ENCODE data around the gene POLR3B. TPM values are rescaled to one million over a fixed set of nuclear protein-coding genes. Genes with fewer than 3 reads are reported as not detected.

Gene POLR3B
- total RNA-seq, 1 experiment from 2014 or later = 10.7 TPM

DNA sequence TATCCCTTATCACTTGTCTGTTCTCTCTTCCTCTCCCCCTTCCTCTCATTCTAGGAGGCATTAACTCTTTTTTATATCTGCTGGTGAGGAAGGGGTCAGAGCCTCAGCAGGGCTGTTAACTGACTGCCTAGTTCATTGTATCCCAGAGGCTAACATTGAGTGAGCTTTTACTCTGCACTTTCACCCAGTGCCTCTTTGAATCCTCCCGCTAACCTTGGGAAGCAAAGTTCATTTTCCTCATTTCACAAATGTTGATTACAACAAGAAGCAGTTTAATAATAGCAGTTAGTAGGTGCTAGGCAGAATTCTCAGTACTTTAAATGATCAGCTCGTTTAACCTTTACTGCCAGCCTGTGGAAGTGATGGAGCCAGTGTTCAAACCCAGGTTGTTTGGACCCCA lies 75.5 kb downstream of the POLR3B start:
- intact Hi-C loops (cut with micrococcal nuclease) = no loop called here
- H3K4me2 ChIP-seq (ENCODE audit: low read length) = no peak overlapping the region
- no peaks in the 10 kb centered on the region for H4K20me1 ChIP-seq (ENCODE audit: insufficient read depth)
- H3K4me3 ChIP-seq (replicated peaks in 1 of 2; ENCODE audit: low read depth in 1 of 2, low read length in 2 of 2) = no peak overlapping the region
- no peaks in the 10 kb centered on the region for H3K79me2 ChIP-seq (ENCODE audit: insufficient read depth, low read length)
- ChIA-PET RAD21 (ENCODE audit: low non-redundant PET in 1 of 2, low total read pairs in 2 of 2, uncharacterized antibody in 2 of 2, unreplicated experiment in 2 of 2) (no interaction called here), CTCF (no interaction called here), POLR2A (no interaction called here)
- TF ChIP-seq, protein P1, sequence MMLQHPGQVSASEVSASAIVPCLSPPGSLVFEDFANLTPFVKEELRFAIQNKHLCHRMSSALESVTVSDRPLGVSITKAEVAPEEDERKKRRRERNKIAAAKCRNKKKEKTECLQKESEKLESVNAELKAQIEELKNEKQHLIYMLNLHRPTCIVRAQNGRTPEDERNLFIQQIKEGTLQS (IDR thresholded peaks at IDR 0.05) = no peak
- no peak for TF ChIP-seq POLR2AphosphoS5 (IDR thresholded peaks at IDR 0.05; ENCODE audit: low read depth, low read length)
- TF ChIP-seq EZH2 (IDR thresholded peaks at IDR 0.05) = no peak
- TF ChIP-seq EZH2phosphoT487 (IDR thresholded peaks at IDR 0.05; ENCODE audit: borderline replicate concordance) = no peak
- TF ChIP-seq SRF (IDR thresholded peaks at IDR 0.05; ENCODE audit: low read depth) = no peak
- TF ChIP-seq TCF7L2 (IDR thresholded peaks at IDR 0.05; ENCODE audit: borderline replicate concordance, extremely low read depth, insufficient read depth, insufficient read length) = no peak
- no peak for TF ChIP-seq EGR1 (IDR thresholded peaks at IDR 0.05; ENCODE audit: low read depth)
- TF ChIP-seq ZNF274 (IDR thresholded peaks at IDR 0.05; ENCODE audit: low read depth, low read length) = no peak
- TF ChIP-seq JUND (IDR thresholded peaks at IDR 0.05) = no peak
- no peak for TF ChIP-seq RAD21 (IDR thresholded peaks at IDR 0.05; ENCODE audit: low read depth)
- no peak for TF ChIP-seq YY1 (IDR thresholded peaks at IDR 0.05; ENCODE audit: extremely low read depth, insufficient replicate concordance, low read depth, low read length)
- DNase-seq (ENCODE audit: low read depth, low spot score) (no peak), ATAC-seq (no peak)
- no peaks in the 10 kb centered on the region for H3K4me1 ChIP-seq (ENCODE audit: control insufficient read depth in 1 of 2, insufficient read depth in 2 of 2, low read length in 2 of 2)
- H3K9me3 ChIP-seq (ENCODE audit: control insufficient read depth in 1 of 2, insufficient read depth in 1 of 2, low read depth in 1 of 2, low read length in 2 of 2) = no peaks in the 10 kb centered on the region
- no peak overlapping the region for H3K9ac ChIP-seq (ENCODE audit: low read length)
- BruUV-seq (replicated peaks) = no TSS peak
- H3K9me2 ChIP-seq (ENCODE audit: insufficient read depth) = no peaks in the 10 kb centered on the region
- peaks cover 0 to 2% of the 10 kb centered on the region in 2 experiments; a peak in 2 of 4 replicates for H3K36me3 ChIP-seq (ENCODE audit: control insufficient read depth in 1 of 2, insufficient read depth in 2 of 2, low read length in 2 of 2)
- no peak overlapping the region for H2AFZ ChIP-seq (ENCODE audit: low read depth, low read length, poor library complexity, severe bottlenecking)
- no peaks in the 10 kb centered on the region for H3K27me3 ChIP-seq (ENCODE audit: insufficient read depth, low read length)
- no peak overlapping the region for H3K27ac ChIP-seq (ENCODE audit: low read depth, low read length)

DNA sequence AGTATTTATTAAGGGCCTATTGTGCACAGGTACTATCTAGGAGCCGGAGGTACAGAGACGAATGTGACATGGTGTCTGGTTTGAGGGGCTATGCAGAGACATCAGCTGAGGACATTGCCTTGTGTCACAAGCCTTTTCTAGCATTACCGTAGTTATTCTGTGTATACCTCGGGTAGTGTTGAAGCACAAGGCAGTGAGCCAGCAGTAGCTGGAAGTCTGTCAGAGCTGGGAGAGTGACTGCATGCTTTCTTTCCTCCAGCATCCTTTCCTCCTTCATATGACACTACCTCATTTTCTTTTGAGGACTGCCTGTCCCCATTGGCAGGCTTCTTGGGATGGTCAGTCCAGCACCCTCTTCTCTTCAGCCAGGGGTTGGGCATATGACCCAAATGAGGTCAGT lies 77.0 kb downstream of the POLR3B start:
- Histone ChIP-seq H3K4me3 (replicated peaks in 1 of 2; ENCODE audit: low read depth in 1 of 2, low read length in 2 of 2) (no peak overlapping the region), H3K4me2 (ENCODE audit: low read length) (no peak overlapping the region), H3K79me2 (ENCODE audit: insufficient read depth, low read length) (no peaks in the 10 kb centered on the region), H3K4me1 (ENCODE audit: control insufficient read depth in 1 of 2, insufficient read depth in 2 of 2, low read length in 2 of 2) (no peaks in the 10 kb centered on the region), H3K9me2 (ENCODE audit: insufficient read depth) (no peaks in the 10 kb centered on the region), H3K9ac (ENCODE audit: low read length) (no peak overlapping the region), H3K36me3 (ENCODE audit: control insufficient read depth in 1 of 2, insufficient read depth in 2 of 2, low read length in 2 of 2) (peaks cover 0 to 4% of the 10 kb centered on the region in 2 experiments; a peak in 2 of 4 replicates), H3K27ac (ENCODE audit: low read depth, low read length) (no peak overlapping the region), H3K9me3 (ENCODE audit: control insufficient read depth in 1 of 2, insufficient read depth in 1 of 2, low read depth in 1 of 2, low read length in 2 of 2) (no peaks in the 10 kb centered on the region), H3K27me3 (ENCODE audit: insufficient read depth, low read length) (no peaks in the 10 kb centered on the region), H2AFZ (ENCODE audit: low read depth, low read length, poor library complexity, severe bottlenecking) (no peak overlapping the region), H4K20me1 (ENCODE audit: insufficient read depth) (no peaks in the 10 kb centered on the region)
- CTCF ChIA-PET = no interaction called here
- DNase-seq (ENCODE audit: low read depth, low spot score) (no peak), ATAC-seq (no peak)
- TF ChIP-seq RAD21 (IDR thresholded peaks at IDR 0.05; ENCODE audit: low read depth) (no peak), JUND (IDR thresholded peaks at IDR 0.05) (no peak), FOSL1 (IDR thresholded peaks at IDR 0.05; ENCODE audit: low read depth) (no peak), TCF7L2 (IDR thresholded peaks at IDR 0.05; ENCODE audit: borderline replicate concordance, extremely low read depth, insufficient read depth, insufficient read length) (no peak), EZH2phosphoT487 (IDR thresholded peaks at IDR 0.05; ENCODE audit: borderline replicate concordance) (no peak), SP1 (IDR thresholded peaks at IDR 0.05; ENCODE audit: low read depth) (no peak), YY1 (IDR thresholded peaks at IDR 0.05; ENCODE audit: extremely low read depth, insufficient replicate concordance, low read depth, low read length) (no peak), ZNF274 (IDR thresholded peaks at IDR 0.05; ENCODE audit: low read depth, low read length) (no peak)
- TF ChIP-seq, protein P2, sequence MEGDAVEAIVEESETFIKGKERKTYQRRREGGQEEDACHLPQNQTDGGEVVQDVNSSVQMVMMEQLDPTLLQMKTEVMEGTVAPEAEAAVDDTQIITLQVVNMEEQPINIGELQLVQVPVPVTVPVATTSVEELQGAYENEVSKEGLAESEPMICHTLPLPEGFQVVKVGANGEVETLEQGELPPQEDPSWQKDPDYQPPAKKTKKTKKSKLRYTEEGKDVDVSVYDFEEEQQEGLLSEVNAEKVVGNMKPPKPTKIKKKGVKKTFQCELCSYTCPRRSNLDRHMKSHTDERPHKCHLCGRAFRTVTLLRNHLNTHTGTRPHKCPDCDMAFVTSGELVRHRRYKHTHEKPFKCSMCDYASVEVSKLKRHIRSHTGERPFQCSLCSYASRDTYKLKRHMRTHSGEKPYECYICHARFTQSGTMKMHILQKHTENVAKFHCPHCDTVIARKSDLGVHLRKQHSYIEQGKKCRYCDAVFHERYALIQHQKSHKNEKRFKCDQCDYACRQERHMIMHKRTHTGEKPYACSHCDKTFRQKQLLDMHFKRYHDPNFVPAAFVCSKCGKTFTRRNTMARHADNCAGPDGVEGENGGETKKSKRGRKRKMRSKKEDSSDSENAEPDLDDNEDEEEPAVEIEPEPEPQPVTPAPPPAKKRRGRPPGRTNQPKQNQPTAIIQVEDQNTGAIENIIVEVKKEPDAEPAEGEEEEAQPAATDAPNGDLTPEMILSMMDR (IDR thresholded peaks at IDR 0.05 in 2 of 3, conservative IDR thresholded peaks at IDR 0.05 in 1 of 3; ENCODE audit: borderline replicate concordance in 1 of 3, insufficient read depth in 1 of 3, low read depth in 2 of 3, low read length in 2 of 3) = no peak
- intact Hi-C loops (cut with micrococcal nuclease) = no loop called here
- no TSS peak for BruUV-seq (replicated peaks)
- RAD21 ChIA-PET (ENCODE audit: low non-redundant PET in 1 of 2, low total read pairs in 2 of 2, uncharacterized antibody in 2 of 2, unreplicated experiment in 2 of 2) = no interaction called here
- POLR2A ChIA-PET = no interaction called here

Data from HCT116 (cell line).